Measurements from ENCODE around the gene FLG2. TPM values are rescaled to one million over a fixed set of nuclear protein-coding genes. Genes with fewer than 3 reads are reported as not detected.

Gene FLG2
- not detected in 3 replicates for total RNA-seq (2021)
- not detected for Bru-seq, nascent RNA
- long read RNA-seq, experiment 1, result 0 reads
- long read RNA-seq, experiment 2, result 0 reads
- long read RNA-seq, experiment 3, result 0 reads

DNA sequence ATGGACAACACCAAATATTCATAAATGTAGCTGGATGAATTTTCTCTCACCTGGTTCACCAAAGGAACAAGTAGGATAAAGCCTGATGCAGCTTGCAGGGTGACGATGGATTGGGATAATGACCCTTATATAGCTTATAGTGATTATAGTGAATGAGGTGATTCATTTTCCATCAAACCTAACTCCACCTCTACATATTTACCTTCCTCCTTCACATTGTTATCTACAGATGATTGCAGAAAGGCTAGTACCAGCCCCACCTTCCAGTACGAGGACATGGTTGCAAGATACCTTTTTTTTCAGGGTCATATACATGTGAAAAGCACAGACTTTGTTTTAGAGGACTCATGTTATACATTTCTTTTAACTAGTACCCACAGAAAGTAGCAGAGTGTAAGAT lies at the start of gene FLG2:
FLG2 (minus strand) TSS at position 101 of the 400 bp plus-strand sequence. CDS start 1,122 bp downstream, outside the sequence.
- Mint-ChIP-seq H3K4me3 (no peak within 1 kb of the TSS), H3K36me3 (peaks cover 74% of the 10 kb centered on the region), H3K4me1 (no peaks in the 10 kb centered on the region), H3K27ac (no peak within 1 kb of the TSS), H3K27me3 (ENCODE audit: low read depth) (peaks cover 5% of the 10 kb centered on the region; the same call in 1 of the 2 replicates), H3K9me3 (peaks cover 60% of the 10 kb centered on the region)
- CTCF ChIA-PET, result no interaction called here
- POLR2A ChIA-PET, result no interaction called here
- DNase-seq (ENCODE audit: low spot score), result no peak
- no peak for ATAC-seq
- no peak for TF ChIP-seq USF1 (CRISPR knock-in tag; IDR thresholded peaks at IDR 0.05)
- no peak for TF ChIP-seq PREB (CRISPR knock-in tag; IDR thresholded peaks at IDR 0.05; ENCODE audit: borderline replicate concordance)
- TF ChIP-seq CDX4 (CRISPR knock-in tag; IDR thresholded peaks at IDR 0.05; ENCODE audit: borderline replicate concordance), result no peak

DNA sequence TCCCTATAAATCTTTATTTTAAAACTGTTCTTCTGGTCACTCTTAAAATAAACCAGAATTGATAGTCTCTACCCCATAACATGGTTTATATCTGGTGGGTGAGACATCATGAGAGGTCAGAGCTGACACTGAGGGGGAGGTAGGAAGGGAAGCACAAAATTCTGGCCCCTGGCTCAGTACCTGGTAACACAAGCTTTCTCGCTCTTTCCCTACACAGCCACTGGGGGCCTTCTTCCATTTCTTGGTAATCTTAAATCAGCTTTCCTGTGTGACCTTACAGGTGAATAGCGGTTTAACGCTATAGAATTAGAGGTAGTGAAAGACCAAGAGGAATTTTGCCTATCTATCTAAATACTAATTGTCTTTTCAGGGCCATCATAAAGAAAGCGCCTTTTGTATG lies 48.9 kb upstream of the FLG2 start:
- ChIA-PET CTCF (no interaction called here), POLR2A (no interaction called here)
- ATAC-seq (no peak), DNase-seq (ENCODE audit: low spot score) (no peak)
- no peak overlapping the region for H3K27ac Mint-ChIP-seq
- no peaks in the 10 kb centered on the region for H3K4me1 Mint-ChIP-seq
- peaks cover 10% of the 10 kb centered on the region for H3K27me3 Mint-ChIP-seq (ENCODE audit: low read depth)
- H3K36me3 Mint-ChIP-seq, result peaks cover 65% of the 10 kb centered on the region
- peaks cover 85% of the 10 kb centered on the region for H3K9me3 Mint-ChIP-seq
- H3K4me3 Mint-ChIP-seq, result no peak overlapping the region
- no peak for TF ChIP-seq SOX15 (CRISPR knock-in tag; IDR thresholded peaks at IDR 0.05)
- no peak for TF ChIP-seq RORB (CRISPR knock-in tag; IDR thresholded peaks at IDR 0.05)
- no peak for TF ChIP-seq NFYB (CRISPR knock-in tag; conservative IDR thresholded peaks at IDR 0.05; ENCODE audit: low read depth)
- TF ChIP-seq FOXK1 (CRISPR knock-in tag; IDR thresholded peaks at IDR 0.05), result no peak
- TF ChIP-seq NFE2L1 (CRISPR knock-in tag; IDR thresholded peaks at IDR 0.05), result no peak
- TF ChIP-seq, protein P1, sequence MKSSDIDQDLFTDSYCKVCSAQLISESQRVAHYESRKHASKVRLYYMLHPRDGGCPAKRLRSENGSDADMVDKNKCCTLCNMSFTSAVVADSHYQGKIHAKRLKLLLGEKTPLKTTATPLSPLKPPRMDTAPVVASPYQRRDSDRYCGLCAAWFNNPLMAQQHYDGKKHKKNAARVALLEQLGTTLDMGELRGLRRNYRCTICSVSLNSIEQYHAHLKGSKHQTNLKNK (CRISPR knock-in tag; IDR thresholded peaks at IDR 0.05), result no peak
- TF ChIP-seq ZNF416 (CRISPR knock-in tag; IDR thresholded peaks at IDR 0.05), result no peak
- TF ChIP-seq RELA (CRISPR knock-in tag; IDR thresholded peaks at IDR 0.05; ENCODE audit: borderline replicate concordance), result no peak
- no peak for TF ChIP-seq PRRX2 (CRISPR knock-in tag; IDR thresholded peaks at IDR 0.05)
- TF ChIP-seq, protein P2, sequence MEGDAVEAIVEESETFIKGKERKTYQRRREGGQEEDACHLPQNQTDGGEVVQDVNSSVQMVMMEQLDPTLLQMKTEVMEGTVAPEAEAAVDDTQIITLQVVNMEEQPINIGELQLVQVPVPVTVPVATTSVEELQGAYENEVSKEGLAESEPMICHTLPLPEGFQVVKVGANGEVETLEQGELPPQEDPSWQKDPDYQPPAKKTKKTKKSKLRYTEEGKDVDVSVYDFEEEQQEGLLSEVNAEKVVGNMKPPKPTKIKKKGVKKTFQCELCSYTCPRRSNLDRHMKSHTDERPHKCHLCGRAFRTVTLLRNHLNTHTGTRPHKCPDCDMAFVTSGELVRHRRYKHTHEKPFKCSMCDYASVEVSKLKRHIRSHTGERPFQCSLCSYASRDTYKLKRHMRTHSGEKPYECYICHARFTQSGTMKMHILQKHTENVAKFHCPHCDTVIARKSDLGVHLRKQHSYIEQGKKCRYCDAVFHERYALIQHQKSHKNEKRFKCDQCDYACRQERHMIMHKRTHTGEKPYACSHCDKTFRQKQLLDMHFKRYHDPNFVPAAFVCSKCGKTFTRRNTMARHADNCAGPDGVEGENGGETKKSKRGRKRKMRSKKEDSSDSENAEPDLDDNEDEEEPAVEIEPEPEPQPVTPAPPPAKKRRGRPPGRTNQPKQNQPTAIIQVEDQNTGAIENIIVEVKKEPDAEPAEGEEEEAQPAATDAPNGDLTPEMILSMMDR (IDR thresholded peaks at IDR 0.05), result no peak

DNA sequence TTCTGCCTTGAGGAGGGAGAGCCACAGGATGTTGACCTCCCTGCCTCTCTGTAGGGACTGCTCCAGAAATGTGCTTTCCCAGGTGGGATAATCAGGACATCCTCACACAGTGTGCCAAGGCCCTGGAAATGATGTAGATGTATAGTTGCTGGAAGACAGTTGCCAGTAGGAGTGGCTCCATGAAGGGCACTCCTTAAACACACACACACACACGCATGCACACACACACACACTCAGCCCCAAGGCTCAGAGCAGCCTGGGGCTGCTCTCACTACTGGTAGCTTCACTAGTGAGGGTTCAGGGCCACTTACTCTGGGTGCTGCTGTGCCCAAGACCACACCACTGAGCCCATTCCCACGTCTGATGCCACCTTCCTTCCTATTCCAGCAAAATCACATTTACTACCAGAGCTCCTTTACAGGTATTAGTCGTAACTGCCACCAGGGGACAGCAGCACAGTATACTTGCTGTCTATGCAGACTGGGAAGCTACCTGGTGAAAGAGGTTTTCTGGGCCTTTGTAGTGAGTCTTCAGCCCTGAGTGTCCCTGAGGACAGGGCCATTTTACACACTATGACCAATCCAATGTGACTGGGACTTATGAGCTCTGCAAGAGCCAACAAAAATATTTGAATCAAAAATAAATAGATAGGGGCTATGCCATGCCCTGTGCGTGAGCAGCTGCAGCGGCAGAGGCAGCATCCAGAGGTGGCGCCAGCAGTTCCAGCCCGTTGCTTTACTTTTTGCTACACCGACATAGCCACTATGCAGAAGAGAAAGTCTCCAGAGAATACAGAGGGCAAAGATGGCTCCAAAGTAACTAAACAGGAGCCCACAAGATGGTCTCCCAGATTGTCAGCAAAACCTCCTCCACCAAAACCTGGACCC lies 39.2 kb upstream of the FLG2 start:
- Mint-ChIP-seq H3K27ac (no peak overlapping the region), H3K36me3 (peaks cover 44% of the 10 kb centered on the region), H3K4me1 (no peaks in the 10 kb centered on the region), H3K4me3 (no peak overlapping the region), H3K9me3 (peaks cover 65% of the 10 kb centered on the region), H3K27me3 (ENCODE audit: low read depth) (no peaks in the 10 kb centered on the region; the same call in none of the 2 replicates)
- no peak for ATAC-seq
- no peak for DNase-seq (ENCODE audit: low spot score)
- POLR2A ChIA-PET, result no interaction called here
- CTCF ChIA-PET, result no interaction called here
- TF ChIP-seq ATF3 (CRISPR knock-in tag; conservative IDR thresholded peaks at IDR 0.05) (no peak), ZNF121 (CRISPR knock-in tag; IDR thresholded peaks at IDR 0.05) (no peak), SP1 (CRISPR knock-in tag; conservative IDR thresholded peaks at IDR 0.05) (no peak), SMAD3 (CRISPR knock-in tag; IDR thresholded peaks at IDR 0.05; ENCODE audit: borderline replicate concordance) (no peak), GABPB1 (CRISPR knock-in tag; IDR thresholded peaks at IDR 0.05) (no peak), NFYB (CRISPR knock-in tag; conservative IDR thresholded peaks at IDR 0.05; ENCODE audit: low read depth) (no peak), E2F4 (CRISPR knock-in tag; IDR thresholded peaks at IDR 0.05; ENCODE audit: borderline replicate concordance, low read depth) (no peak), ZNF138 (CRISPR knock-in tag; conservative IDR thresholded peaks at IDR 0.05) (no peak), FOXJ3 (CRISPR knock-in tag; IDR thresholded peaks at IDR 0.05; ENCODE audit: borderline replicate concordance) (no peak), ATF6 (CRISPR knock-in tag; IDR thresholded peaks at IDR 0.05) (no peak), GRHL2 (CRISPR knock-in tag; IDR thresholded peaks at IDR 0.05; ENCODE audit: insufficient replicate concordance, severe bottlenecking) (no peak)
